DOHH2 (cell line): ENCODE measurements around the gene EPB41L1.

Experiments used
- H3F3A ChIP-seq: fragments of 200-600 bp; sonication (generic), shearing (Covaris generic); 2 replicates; pipeline ENCODE4 v1.6.0; 2016; ENCODE audit warnings: antibody characterized with exemption, mild to moderate bottlenecking; ENCODE audit not compliant: control insufficient read depth, insufficient read depth
- H3K27ac ChIP-seq: fragments of 200-600 bp; sonication (generic); 2 replicates; pipeline ENCODE4 v1.5.1; 2014; ENCODE audit warnings: low read depth, mild to moderate bottlenecking, low read length, moderate library complexity
- H3K27me3 ChIP-seq: fragments of 200-600 bp; sonication (generic); 2 replicates; pipeline ENCODE4 v1.6.1; 2014; ENCODE audit warnings: mild to moderate bottlenecking, low read length, mixed read lengths; ENCODE audit not compliant: control insufficient read depth
- H3K36me3 ChIP-seq: fragments of 200-600 bp; sonication (generic); 2 replicates; pipeline ENCODE4 v1.6.1; 2014; ENCODE audit warnings: mild to moderate bottlenecking, low read length, moderate library complexity, mixed read lengths; ENCODE audit not compliant: control insufficient read depth
- H3K4me1 ChIP-seq: fragments of 200-600 bp; sonication (generic); 2 replicates; pipeline ENCODE4 v1.6.1; 2014; ENCODE audit warnings: mild to moderate bottlenecking, low read length, mixed read lengths; ENCODE audit not compliant: control insufficient read depth
- H3K4me2 ChIP-seq: fragments of 200-600 bp; sonication (generic); 2 replicates; pipeline ENCODE4 v1.6.0; 2014; ENCODE audit warnings: mild to moderate bottlenecking, low read length, moderate library complexity
- H3K4me3 ChIP-seq: fragments of 200-600 bp; sonication (generic); 2 replicates; pipeline ENCODE4 v1.5.1; 2014; ENCODE audit warnings: mild to moderate bottlenecking, low read length, mixed read lengths
- H3K79me2 ChIP-seq: fragments of 200-600 bp; sonication (generic); 2 replicates; pipeline ENCODE4 v1.6.1; 2014; ENCODE audit warnings: mild to moderate bottlenecking, low read length, mixed read lengths; ENCODE audit not compliant: control insufficient read depth
- H3K9me2 ChIP-seq: fragments of 200-600 bp; sonication (generic); replicated peaks from 2 replicates; pipeline ENCODE4 v1.6.1; 2014; ENCODE audit warnings: mild to moderate bottlenecking, low read length, mixed read lengths; ENCODE audit not compliant: control insufficient read depth
- H3K9me3 ChIP-seq: fragments of 200-600 bp; sonication (generic); 2 replicates; pipeline ENCODE4 v1.6.1; 2014; ENCODE audit warnings: antibody characterized with exemption, low read length, mixed read lengths; ENCODE audit not compliant: control insufficient read depth, insufficient read depth
- H4K20me1 ChIP-seq: fragments of 200-600 bp; sonication (generic); 2 replicates; pipeline ENCODE4 v1.6.0; 2014; ENCODE audit warnings: low read depth, mild to moderate bottlenecking, antibody characterized with exemption, low read length, moderate library complexity; ENCODE audit not compliant: control insufficient read depth, insufficient read depth
- CTCF ChIP-seq: fragments of 200-600 bp; sonication (generic); IDR thresholded peaks from one replicate; pipeline ENCODE4 v1.5.1; 2014; ENCODE audit warnings: antibody characterized with exemption, mild to moderate bottlenecking, low read depth, low read length; ENCODE audit not compliant: poor library complexity, severe bottlenecking
- EZH2phosphoT487 ChIP-seq: fragments of 200-600 bp; sonication (generic); IDR thresholded peaks from 2 replicates; pipeline ENCODE4 v1.6.1; 2017; ENCODE audit warnings: borderline replicate concordance, mild to moderate bottlenecking, antibody characterized with exemption, low read length, moderate library complexity, mixed read lengths

Gene EPB41L1

GRCh38 chr20:36206068-36206467 lies 51.5 kb downstream of the EPB41L1 start:
- no peaks in the 10 kb centered on the region for H3K36me3 ChIP-seq
- peaks cover 22% of the 10 kb centered on the region for H3K27me3 ChIP-seq
- H3K4me3 ChIP-seq: no peak overlapping the region
- no peaks in the 10 kb centered on the region for H3K79me2 ChIP-seq
- no peaks in the 10 kb centered on the region for H3K4me1 ChIP-seq
- no peaks in the 10 kb centered on the region for H3K9me2 ChIP-seq
- no peaks in the 10 kb centered on the region for H3F3A ChIP-seq
- no peak overlapping the region for H3K4me2 ChIP-seq
- TF ChIP-seq EZH2phosphoT487 (no peak), CTCF (no peak)
- H3K9me3 ChIP-seq: no peaks in the 10 kb centered on the region
- H3K27ac ChIP-seq: no peak overlapping the region
- H4K20me1 ChIP-seq: no peaks in the 10 kb centered on the region

GRCh38 chr20:36206641-36207040 lies 52.1 kb downstream of the EPB41L1 start:
- no peaks in the 10 kb centered on the region for H3K36me3 ChIP-seq
- TF ChIP-seq CTCF (no peak), EZH2phosphoT487 (no peak)
- H3K4me2 ChIP-seq: no peak overlapping the region
- H3K79me2 ChIP-seq: no peaks in the 10 kb centered on the region
- no peaks in the 10 kb centered on the region for H4K20me1 ChIP-seq
- H3K27me3 ChIP-seq: peaks cover 22% of the 10 kb centered on the region
- no peak overlapping the region for H3K4me3 ChIP-seq
- no peaks in the 10 kb centered on the region for H3K9me2 ChIP-seq
- no peaks in the 10 kb centered on the region for H3K9me3 ChIP-seq
- no peaks in the 10 kb centered on the region for H3K4me1 ChIP-seq
- H3K27ac ChIP-seq: no peak overlapping the region
- H3F3A ChIP-seq: no peaks in the 10 kb centered on the region

GRCh38 chr20:36207602-36208001 lies 53.1 kb downstream of the EPB41L1 start:
- H3K27me3 ChIP-seq: peaks cover 22% of the 10 kb centered on the region
- no peaks in the 10 kb centered on the region for H3K79me2 ChIP-seq
- H3F3A ChIP-seq: no peaks in the 10 kb centered on the region
- no peaks in the 10 kb centered on the region for H3K9me3 ChIP-seq
- no peaks in the 10 kb centered on the region for H3K36me3 ChIP-seq
- H3K4me3 ChIP-seq: no peak overlapping the region
- H4K20me1 ChIP-seq: no peaks in the 10 kb centered on the region
- no peak overlapping the region for H3K4me2 ChIP-seq
- H3K9me2 ChIP-seq: no peaks in the 10 kb centered on the region
- no peak for TF ChIP-seq CTCF
- no peak overlapping the region for H3K27ac ChIP-seq
- H3K4me1 ChIP-seq: no peaks in the 10 kb centered on the region

GRCh38 chr20:36208257-36208656 lies 53.7 kb downstream of the EPB41L1 start:
- Histone ChIP-seq H3K27me3 (peaks cover 18% of the 10 kb centered on the region), H3K36me3 (no peaks in the 10 kb centered on the region), H3K9me2 (no peaks in the 10 kb centered on the region), H3K4me3 (no peak overlapping the region), H3K27ac (no peak overlapping the region), H3F3A (no peaks in the 10 kb centered on the region), H3K4me2 (no peak overlapping the region), H3K4me1 (no peaks in the 10 kb centered on the region), H3K9me3 (no peaks in the 10 kb centered on the region), H4K20me1 (no peaks in the 10 kb centered on the region), H3K79me2 (no peaks in the 10 kb centered on the region)
- TF ChIP-seq CTCF (no peak), EZH2phosphoT487 (no peak)
